ENCODE data around the gene WWC1.

The WWC1 gene

DNA sequence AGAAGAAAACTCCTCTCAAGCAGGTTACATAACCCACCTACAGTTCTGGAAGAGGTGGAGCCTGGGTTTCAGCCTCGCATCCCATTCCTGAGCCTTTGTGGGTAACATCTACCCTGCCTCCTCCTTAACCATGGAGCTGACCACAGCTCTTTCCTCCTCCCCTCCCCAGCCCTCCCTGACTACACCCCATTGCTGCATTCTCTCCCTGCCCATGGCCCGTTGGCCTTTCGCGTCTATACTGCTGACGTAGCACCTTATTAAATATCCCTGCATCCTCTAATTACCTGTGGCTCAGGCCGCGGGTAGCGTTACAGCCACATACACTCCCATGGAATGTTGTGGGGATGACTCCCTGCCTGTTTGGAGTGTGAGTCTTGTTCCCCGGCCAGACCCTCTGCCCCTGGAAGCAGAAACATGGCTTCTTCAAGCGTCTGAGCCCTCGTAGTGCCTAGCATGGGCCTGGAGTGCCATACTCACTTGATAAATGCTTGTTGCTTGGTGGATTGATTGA lies 72.8 kb downstream of the WWC1 start:
- no peak for DNase-seq (ENCODE audit: low read depth)

GRCh38 chr5:168364750-168365550 lies 73.5 kb downstream of the WWC1 start:
- no peak for DNase-seq (ENCODE audit: low read depth)

DNA sequence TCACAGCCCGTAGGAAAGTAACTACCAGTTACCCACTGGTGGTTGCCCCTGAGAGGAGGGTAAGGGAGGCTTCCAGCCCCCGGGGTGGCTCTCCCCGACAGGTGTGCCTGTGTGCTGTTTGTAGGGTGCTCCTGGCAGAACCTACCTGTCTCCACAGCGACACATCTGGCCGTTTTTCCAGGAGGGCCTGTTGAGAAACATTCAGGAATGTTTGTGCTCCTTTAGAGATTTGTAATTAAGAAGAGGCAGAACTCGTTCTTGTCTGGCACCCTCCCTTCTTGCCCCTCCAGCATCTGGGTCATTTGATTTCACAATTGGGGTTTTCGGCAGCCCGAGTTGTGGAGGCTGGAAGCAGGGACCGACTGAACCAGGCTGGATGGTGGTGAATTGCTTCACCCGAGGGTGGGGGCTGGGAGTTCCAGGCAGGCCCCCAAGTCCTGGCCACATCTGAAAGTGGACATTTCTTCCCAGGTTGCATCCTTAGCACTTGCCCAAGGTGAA lies 74.2 kb downstream of the WWC1 start:
- no peak for DNase-seq (ENCODE audit: low read depth)

DNA sequence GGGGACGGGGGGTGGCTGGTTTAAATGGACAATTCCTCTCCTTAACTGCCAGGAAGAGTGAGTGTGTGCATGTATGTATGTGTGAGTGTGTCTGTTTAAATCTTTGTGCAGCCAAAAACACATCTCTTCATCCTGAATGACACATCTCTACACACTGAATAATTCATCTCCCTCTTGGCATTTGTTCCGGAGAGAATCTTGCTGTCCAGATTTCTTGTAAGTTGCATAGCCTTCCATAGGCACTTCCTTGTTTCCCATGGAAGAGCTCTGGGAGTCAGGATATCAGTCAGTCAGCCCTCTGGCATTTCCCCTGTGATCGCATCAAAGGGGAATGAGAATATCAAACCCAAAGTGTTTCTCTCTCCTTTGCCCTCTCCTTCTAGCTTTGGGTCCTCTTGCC lies 74.7 kb downstream of the WWC1 start:
- peak; percentile 40 for DNase-seq (ENCODE audit: low read depth)

GRCh38 chr5:168368854-168369253 lies 77.4 kb downstream of the WWC1 start:
- no peak for DNase-seq (ENCODE audit: low read depth)

GRCh38 chr5:168370831-168371230 lies 79.4 kb downstream of the WWC1 start:
- DNase-seq (ENCODE audit: low read depth) = no peak

DNA sequence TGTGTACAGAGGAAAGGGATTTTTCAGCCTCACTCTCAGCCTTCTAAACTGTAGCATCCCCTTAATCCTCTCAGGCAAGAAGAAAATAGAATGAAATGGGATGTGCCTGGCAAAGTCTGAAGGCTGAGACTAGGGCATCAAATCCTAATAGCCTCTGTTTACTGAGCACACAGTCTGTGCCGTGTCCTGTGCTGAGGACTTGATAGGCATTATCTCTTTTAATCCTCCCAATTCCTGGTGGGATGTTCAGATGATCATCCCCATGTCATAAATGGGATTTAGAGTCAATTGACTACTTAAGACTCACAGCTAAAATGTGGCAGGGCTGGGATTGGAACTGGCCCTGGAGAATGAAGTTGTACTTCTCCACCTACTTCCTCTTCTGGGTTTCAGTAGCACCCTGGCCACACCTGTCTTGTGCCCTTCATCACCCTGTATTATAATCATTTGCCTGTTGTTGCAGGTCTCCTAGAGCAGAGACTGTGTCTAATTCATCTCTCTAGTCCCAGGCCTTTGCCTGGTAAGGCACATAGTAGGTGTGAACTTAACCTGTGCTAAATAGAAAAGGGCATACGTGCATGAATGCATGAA lies 81.0 kb downstream of the WWC1 start:
- no peak for DNase-seq (ENCODE audit: low read depth)

- DNase-seq (ENCODE audit: low read depth) = no peak
These were observed 83.1 kb downstream of the WWC1 start for GRCh38 chr5:168374532-168374931.

- DNase-seq (ENCODE audit: low read depth) = no peak
These were observed 83.8 kb downstream of the WWC1 start for GRCh38 chr5:168375214-168375613.

DNA sequence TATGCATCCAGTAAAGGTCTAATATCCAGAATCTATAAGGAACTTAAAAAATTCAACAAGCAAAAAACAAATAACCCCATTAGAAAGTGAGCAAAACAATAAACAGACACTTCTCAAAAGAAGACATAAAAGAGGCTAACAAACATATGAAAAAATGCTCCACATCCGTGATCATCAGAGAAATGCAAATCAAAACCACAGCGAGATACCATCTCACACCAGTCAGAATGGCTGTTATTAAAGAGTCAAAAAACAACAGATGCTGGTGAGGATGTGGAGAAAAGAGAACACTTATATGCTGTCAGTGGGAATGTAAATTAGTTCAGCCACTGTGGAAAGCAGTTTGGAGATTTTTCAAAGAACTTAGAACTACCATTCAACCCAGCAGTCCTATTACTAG lies 86.1 kb downstream of the WWC1 start:
- no peak for DNase-seq (ENCODE audit: low read depth)

- no peak for DNase-seq (ENCODE audit: low read depth)
These were observed 87.3 kb downstream of the WWC1 start for GRCh38 chr5:168378741-168379140.

DNA sequence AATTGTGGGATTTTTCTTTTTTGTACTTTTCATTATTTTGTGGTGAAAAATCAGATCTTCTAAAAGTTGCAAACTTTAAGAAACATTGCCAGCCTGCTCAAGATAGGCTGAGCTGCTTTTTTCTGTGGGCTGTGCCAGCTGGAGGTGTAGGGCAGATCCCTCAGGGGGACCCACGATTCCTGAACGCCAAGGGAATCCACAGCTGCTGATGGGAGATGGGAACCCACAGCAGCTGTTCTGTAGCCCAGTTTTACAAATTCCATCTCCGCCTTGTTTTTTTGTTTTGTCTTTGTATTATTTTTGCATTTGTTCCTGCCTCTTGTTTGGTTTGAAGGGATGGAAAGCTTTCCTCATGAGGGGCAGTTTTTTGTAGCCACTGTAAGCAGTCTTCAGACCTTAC lies 91.0 kb downstream of the WWC1 start:
- no peak for DNase-seq (ENCODE audit: low read depth)

- DNase-seq (ENCODE audit: low read depth) = no peak
These were observed 99.0 kb downstream of the WWC1 start for GRCh38 chr5:168390491-168390890.

GRCh38 chr5:168393773-168394172 lies 102.3 kb downstream of the WWC1 start:
- DNase-seq (ENCODE audit: low read depth) = no peak

GRCh38 chr5:168400429-168401220 lies 109.2 kb downstream of the WWC1 start:
- no peak for DNase-seq (ENCODE audit: low read depth)

DNA sequence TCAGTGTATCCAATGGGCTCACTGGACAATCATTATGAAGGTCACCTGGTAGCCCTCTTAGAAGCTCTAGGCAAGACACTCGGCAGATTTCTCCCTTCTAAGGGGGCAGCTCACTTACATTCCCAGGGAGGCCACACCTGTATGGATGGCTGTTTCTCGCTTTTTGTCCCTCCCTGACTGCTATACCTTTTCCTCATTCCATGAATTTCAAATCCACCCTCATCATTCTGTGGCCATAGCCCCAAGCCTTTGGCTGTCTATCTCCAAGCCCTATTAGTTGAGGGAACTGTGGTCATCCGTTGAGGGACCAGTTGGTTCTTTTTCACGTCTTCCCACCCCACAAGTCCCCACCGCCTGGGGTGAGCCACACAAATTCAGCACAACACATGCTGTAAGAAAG lies 109.8 kb downstream of the WWC1 start:
- no peak for DNase-seq (ENCODE audit: low read depth)

GRCh38 chr5:168401880-168402279 lies 110.4 kb downstream of the WWC1 start:
- DNase-seq (ENCODE audit: low read depth) = no peak

GRCh38 chr5:168404365-168404764 lies 112.9 kb downstream of the WWC1 start:
- peak; percentile 90 for DNase-seq (ENCODE audit: low read depth)

- DNase-seq (ENCODE audit: low read depth) = no peak
These were observed 115.8 kb downstream of the WWC1 start for GRCh38 chr5:168407211-168407610.

GRCh38 chr5:168408561-168409305 lies 117.3 kb downstream of the WWC1 start:
- no peak for DNase-seq (ENCODE audit: low read depth)

DNA sequence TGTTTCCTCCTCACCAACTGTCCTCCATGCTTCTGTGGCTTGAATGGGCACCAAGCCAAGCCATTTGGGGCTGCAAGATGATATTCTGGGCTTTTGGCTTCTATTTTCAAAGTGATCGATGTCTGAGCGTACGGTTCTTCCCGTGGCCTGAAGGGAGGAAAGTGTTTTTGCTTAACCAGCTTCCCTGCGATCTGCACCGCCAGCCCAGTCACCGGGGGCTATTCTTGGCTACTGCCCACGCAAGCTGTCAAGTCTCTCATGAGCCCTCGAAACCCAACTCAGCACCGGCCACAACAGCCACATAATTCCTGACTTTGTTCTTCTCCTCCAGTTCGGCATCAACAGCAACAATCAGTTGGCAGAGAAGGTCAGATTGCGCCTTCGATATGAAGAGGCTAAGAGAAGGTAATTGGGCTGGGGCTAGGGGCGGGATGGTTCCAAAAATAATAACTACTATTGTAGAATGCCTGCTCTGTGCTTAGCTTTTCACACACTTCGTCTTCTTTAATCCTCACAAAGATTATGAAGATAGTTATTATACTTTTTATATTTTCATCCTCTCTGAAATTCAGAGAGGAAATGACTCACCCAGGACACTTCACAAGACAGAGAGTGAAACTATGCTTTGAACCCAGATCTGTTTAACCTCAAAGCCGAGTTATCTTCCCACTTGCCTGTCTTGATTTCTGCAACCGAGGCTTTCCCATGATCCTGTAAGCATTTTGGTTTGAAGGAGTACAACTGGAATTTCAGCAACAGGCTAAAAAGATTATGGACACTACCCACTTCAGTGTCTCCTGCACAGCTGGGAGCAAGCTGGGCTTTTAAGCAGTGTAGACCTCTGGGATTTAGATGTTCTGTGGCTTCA lies 118.4 kb downstream of the WWC1 start:
- peak; percentile 80 for DNase-seq (ENCODE audit: low read depth)

Data from non-pigmented ciliary epithelial cell (primary cell).